ENCODE data around the gene SLC15A1. TPM values are rescaled to one million over a fixed set of nuclear protein-coding genes. Genes with fewer than 3 reads are reported as not detected.

The SLC15A1 gene
- total RNA-seq, 1 experiment from 2014 or later = 2.6 TPM

DNA sequence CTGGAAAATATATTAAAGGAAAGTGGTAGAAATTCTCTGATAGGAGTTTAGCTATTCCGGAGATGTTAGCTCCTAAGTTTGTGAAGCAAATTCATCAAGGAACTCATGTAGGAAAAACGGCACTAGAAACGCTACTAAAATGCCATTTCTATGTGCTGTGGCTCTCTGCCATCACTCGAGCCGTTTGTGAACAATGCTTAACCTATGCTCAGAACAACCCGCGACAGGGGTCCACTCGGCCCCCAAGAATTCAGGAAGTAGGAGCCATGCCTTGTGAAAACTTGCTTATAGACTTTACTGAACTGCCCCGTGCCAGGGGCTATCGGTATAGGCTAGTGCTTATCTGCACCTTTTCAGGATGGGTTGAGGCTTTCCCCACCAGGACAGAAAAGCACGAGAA is 14.2 kb upstream of the SLC15A1 start:
- Histone ChIP-seq H3K9me3 (ENCODE audit: control insufficient read depth in 1 of 2, insufficient read depth in 1 of 2, low read depth in 1 of 2, low read length in 2 of 2) (no peaks in the 10 kb centered on the region), H3K4me2 (ENCODE audit: low read length) (no peak overlapping the region), H3K27me3 (ENCODE audit: insufficient read depth, low read length) (no peaks in the 10 kb centered on the region), H2AFZ (ENCODE audit: low read depth, low read length, poor library complexity, severe bottlenecking) (no peak overlapping the region), H4K20me1 (ENCODE audit: insufficient read depth) (no peaks in the 10 kb centered on the region), H3K9ac (ENCODE audit: low read length) (no peak overlapping the region), H3K27ac (ENCODE audit: low read depth, low read length) (no peak overlapping the region), H3K79me2 (ENCODE audit: insufficient read depth, low read length) (no peaks in the 10 kb centered on the region), H3K9me2 (ENCODE audit: insufficient read depth) (no peaks in the 10 kb centered on the region), H3K36me3 (ENCODE audit: control insufficient read depth in 1 of 2, insufficient read depth in 2 of 2, low read length in 2 of 2) (no peaks in the 10 kb centered on the region), H3K4me3 (replicated peaks in 1 of 2; ENCODE audit: low read depth in 1 of 2, low read length in 2 of 2) (no peak overlapping the region), H3K4me1 (ENCODE audit: control insufficient read depth in 1 of 2, insufficient read depth in 2 of 2, low read length in 2 of 2) (no peaks in the 10 kb centered on the region)
- RAD21 ChIA-PET (ENCODE audit: low non-redundant PET in 1 of 2, low total read pairs in 2 of 2, uncharacterized antibody in 2 of 2, unreplicated experiment in 2 of 2) = no interaction called here
- CTCF ChIA-PET = no interaction called here
- POLR2A ChIA-PET = no interaction called here
- DNase-seq (ENCODE audit: low read depth, low spot score) (no peak), ATAC-seq (no peak)
- no TSS peak for BruUV-seq (replicated peaks)
- intact Hi-C loops (cut with micrococcal nuclease) = no loop called here
- TF ChIP-seq YY1 (IDR thresholded peaks at IDR 0.05; ENCODE audit: extremely low read depth, insufficient replicate concordance, low read depth, low read length) = no peak
- TF ChIP-seq POLR2AphosphoS5 (IDR thresholded peaks at IDR 0.05; ENCODE audit: low read depth, low read length) = no peak

DNA sequence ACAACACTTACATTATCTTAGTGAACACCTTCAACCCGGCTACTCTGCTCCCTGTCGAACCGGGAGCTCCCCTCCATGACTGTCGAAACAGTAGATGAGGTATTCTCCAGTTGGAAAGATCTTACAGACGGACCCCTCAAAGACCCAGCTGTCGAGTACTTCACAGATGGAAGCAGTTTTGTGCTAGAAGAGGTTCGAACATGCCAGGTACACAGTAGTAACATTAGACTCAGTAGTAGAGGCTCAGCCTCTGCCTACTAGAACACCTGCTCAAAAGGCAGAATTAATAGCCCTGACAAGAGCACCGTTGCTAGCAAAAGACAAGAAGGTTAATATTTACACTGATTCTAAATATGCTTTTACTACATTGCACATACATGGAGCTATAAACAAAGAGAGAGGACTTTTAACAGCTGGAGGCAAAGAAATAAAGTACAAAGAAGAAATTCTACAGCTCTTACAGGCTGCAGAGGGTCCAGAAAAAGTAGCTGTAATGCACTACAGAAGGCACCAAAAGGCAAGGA is 13.6 kb upstream of the SLC15A1 start:
- POLR2A ChIA-PET = no interaction called here
- Histone ChIP-seq H3K9me3 (ENCODE audit: control insufficient read depth in 1 of 2, insufficient read depth in 1 of 2, low read depth in 1 of 2, low read length in 2 of 2) (no peaks in the 10 kb centered on the region), H3K4me3 (replicated peaks in 1 of 2; ENCODE audit: low read depth in 1 of 2, low read length in 2 of 2) (no peak overlapping the region), H2AFZ (ENCODE audit: low read depth, low read length, poor library complexity, severe bottlenecking) (no peak overlapping the region), H3K79me2 (ENCODE audit: insufficient read depth, low read length) (no peaks in the 10 kb centered on the region), H3K27me3 (ENCODE audit: insufficient read depth, low read length) (no peaks in the 10 kb centered on the region), H4K20me1 (ENCODE audit: insufficient read depth) (no peaks in the 10 kb centered on the region), H3K36me3 (ENCODE audit: control insufficient read depth in 1 of 2, insufficient read depth in 2 of 2, low read length in 2 of 2) (no peaks in the 10 kb centered on the region), H3K9me2 (ENCODE audit: insufficient read depth) (no peaks in the 10 kb centered on the region), H3K27ac (ENCODE audit: low read depth, low read length) (no peak overlapping the region), H3K9ac (ENCODE audit: low read length) (no peak overlapping the region), H3K4me1 (ENCODE audit: control insufficient read depth in 1 of 2, insufficient read depth in 2 of 2, low read length in 2 of 2) (no peaks in the 10 kb centered on the region), H3K4me2 (ENCODE audit: low read length) (no peak overlapping the region)
- DNase-seq (ENCODE audit: low read depth, low spot score) (no peak), ATAC-seq (no peak)
- BruUV-seq (replicated peaks) = no TSS peak
- RAD21 ChIA-PET (ENCODE audit: low non-redundant PET in 1 of 2, low total read pairs in 2 of 2, uncharacterized antibody in 2 of 2, unreplicated experiment in 2 of 2) = no interaction called here
- intact Hi-C loops (cut with micrococcal nuclease) = no loop called here
- CTCF ChIA-PET = no interaction called here
- TF ChIP-seq, protein P1, sequence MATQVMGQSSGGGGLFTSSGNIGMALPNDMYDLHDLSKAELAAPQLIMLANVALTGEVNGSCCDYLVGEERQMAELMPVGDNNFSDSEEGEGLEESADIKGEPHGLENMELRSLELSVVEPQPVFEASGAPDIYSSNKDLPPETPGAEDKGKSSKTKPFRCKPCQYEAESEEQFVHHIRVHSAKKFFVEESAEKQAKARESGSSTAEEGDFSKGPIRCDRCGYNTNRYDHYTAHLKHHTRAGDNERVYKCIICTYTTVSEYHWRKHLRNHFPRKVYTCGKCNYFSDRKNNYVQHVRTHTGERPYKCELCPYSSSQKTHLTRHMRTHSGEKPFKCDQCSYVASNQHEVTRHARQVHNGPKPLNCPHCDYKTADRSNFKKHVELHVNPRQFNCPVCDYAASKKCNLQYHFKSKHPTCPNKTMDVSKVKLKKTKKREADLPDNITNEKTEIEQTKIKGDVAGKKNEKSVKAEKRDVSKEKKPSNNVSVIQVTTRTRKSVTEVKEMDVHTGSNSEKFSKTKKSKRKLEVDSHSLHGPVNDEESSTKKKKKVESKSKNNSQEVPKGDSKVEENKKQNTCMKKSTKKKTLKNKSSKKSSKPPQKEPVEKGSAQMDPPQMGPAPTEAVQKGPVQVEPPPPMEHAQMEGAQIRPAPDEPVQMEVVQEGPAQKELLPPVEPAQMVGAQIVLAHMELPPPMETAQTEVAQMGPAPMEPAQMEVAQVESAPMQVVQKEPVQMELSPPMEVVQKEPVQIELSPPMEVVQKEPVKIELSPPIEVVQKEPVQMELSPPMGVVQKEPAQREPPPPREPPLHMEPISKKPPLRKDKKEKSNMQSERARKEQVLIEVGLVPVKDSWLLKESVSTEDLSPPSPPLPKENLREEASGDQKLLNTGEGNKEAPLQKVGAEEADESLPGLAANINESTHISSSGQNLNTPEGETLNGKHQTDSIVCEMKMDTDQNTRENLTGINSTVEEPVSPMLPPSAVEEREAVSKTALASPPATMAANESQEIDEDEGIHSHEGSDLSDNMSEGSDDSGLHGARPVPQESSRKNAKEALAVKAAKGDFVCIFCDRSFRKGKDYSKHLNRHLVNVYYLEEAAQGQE (IDR thresholded peaks at IDR 0.05; ENCODE audit: low read depth) = no peak
- TF ChIP-seq, protein P2, sequence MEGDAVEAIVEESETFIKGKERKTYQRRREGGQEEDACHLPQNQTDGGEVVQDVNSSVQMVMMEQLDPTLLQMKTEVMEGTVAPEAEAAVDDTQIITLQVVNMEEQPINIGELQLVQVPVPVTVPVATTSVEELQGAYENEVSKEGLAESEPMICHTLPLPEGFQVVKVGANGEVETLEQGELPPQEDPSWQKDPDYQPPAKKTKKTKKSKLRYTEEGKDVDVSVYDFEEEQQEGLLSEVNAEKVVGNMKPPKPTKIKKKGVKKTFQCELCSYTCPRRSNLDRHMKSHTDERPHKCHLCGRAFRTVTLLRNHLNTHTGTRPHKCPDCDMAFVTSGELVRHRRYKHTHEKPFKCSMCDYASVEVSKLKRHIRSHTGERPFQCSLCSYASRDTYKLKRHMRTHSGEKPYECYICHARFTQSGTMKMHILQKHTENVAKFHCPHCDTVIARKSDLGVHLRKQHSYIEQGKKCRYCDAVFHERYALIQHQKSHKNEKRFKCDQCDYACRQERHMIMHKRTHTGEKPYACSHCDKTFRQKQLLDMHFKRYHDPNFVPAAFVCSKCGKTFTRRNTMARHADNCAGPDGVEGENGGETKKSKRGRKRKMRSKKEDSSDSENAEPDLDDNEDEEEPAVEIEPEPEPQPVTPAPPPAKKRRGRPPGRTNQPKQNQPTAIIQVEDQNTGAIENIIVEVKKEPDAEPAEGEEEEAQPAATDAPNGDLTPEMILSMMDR (IDR thresholded peaks at IDR 0.05 in 2 of 3, conservative IDR thresholded peaks at IDR 0.05 in 1 of 3; ENCODE audit: borderline replicate concordance in 1 of 3, insufficient read depth in 1 of 3, low read depth in 2 of 3, low read length in 2 of 3) = no peak
- no peak for TF ChIP-seq POLR2A (IDR thresholded peaks at IDR 0.05; ENCODE audit: borderline replicate concordance, extremely low read depth, insufficient read depth, insufficient read length)
- TF ChIP-seq YY1 (IDR thresholded peaks at IDR 0.05; ENCODE audit: extremely low read depth, insufficient replicate concordance, low read depth, low read length) = no peak
- no peak for TF ChIP-seq CBX3 (IDR thresholded peaks at IDR 0.05; ENCODE audit: low read depth)
- no peak for TF ChIP-seq CEBPB (IDR thresholded peaks at IDR 0.05; ENCODE audit: low read depth)
- TF ChIP-seq ZFX (IDR thresholded peaks at IDR 0.05) = no peak
- no peak for TF ChIP-seq FOSL1 (IDR thresholded peaks at IDR 0.05; ENCODE audit: low read depth)
- no peak for TF ChIP-seq EGR1 (IDR thresholded peaks at IDR 0.05; ENCODE audit: low read depth)
- TF ChIP-seq SP1 (IDR thresholded peaks at IDR 0.05; ENCODE audit: low read depth) = no peak
- no peak for TF ChIP-seq EZH2 (IDR thresholded peaks at IDR 0.05)
- no peak for TF ChIP-seq JUND (IDR thresholded peaks at IDR 0.05)
- no peak for TF ChIP-seq TCF7L2 (IDR thresholded peaks at IDR 0.05; ENCODE audit: borderline replicate concordance, extremely low read depth, insufficient read depth, insufficient read length)
- TF ChIP-seq EZH2phosphoT487 (IDR thresholded peaks at IDR 0.05; ENCODE audit: borderline replicate concordance) = no peak
- no peak for TF ChIP-seq RAD21 (IDR thresholded peaks at IDR 0.05; ENCODE audit: low read depth)

Data from HCT116 (cell line).